Stimulated activated CD4-positive, alpha-beta T cell treated with anti-CD3 and anti-CD28 coated beads, TNF-alpha, amount 100 ng/mL, for 1 hour (primary cell): ENCODE results near the gene PITRM1.
"Not testable (repeated sequence)": the region's sequence is repeated elsewhere in the genome, so short reads cannot be mapped to it uniquely, and the experiment has no call there.

Experiments
- DNase-seq, 3 donors: peaks; one replicate each; pipeline ENCODE4 v3.0.0-alpha.2; 2020; ENCODE audit warnings: low read depth in 3 of 3, low spot score in 1 of 3

Gene PITRM1, protein sequence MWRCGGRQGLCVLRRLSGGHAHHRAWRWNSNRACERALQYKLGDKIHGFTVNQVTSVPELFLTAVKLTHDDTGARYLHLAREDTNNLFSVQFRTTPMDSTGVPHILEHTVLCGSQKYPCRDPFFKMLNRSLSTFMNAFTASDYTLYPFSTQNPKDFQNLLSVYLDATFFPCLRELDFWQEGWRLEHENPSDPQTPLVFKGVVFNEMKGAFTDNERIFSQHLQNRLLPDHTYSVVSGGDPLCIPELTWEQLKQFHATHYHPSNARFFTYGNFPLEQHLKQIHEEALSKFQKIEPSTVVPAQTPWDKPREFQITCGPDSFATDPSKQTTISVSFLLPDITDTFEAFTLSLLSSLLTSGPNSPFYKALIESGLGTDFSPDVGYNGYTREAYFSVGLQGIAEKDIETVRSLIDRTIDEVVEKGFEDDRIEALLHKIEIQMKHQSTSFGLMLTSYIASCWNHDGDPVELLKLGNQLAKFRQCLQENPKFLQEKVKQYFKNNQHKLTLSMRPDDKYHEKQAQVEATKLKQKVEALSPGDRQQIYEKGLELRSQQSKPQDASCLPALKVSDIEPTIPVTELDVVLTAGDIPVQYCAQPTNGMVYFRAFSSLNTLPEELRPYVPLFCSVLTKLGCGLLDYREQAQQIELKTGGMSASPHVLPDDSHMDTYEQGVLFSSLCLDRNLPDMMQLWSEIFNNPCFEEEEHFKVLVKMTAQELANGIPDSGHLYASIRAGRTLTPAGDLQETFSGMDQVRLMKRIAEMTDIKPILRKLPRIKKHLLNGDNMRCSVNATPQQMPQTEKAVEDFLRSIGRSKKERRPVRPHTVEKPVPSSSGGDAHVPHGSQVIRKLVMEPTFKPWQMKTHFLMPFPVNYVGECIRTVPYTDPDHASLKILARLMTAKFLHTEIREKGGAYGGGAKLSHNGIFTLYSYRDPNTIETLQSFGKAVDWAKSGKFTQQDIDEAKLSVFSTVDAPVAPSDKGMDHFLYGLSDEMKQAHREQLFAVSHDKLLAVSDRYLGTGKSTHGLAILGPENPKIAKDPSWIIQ

DNA sequence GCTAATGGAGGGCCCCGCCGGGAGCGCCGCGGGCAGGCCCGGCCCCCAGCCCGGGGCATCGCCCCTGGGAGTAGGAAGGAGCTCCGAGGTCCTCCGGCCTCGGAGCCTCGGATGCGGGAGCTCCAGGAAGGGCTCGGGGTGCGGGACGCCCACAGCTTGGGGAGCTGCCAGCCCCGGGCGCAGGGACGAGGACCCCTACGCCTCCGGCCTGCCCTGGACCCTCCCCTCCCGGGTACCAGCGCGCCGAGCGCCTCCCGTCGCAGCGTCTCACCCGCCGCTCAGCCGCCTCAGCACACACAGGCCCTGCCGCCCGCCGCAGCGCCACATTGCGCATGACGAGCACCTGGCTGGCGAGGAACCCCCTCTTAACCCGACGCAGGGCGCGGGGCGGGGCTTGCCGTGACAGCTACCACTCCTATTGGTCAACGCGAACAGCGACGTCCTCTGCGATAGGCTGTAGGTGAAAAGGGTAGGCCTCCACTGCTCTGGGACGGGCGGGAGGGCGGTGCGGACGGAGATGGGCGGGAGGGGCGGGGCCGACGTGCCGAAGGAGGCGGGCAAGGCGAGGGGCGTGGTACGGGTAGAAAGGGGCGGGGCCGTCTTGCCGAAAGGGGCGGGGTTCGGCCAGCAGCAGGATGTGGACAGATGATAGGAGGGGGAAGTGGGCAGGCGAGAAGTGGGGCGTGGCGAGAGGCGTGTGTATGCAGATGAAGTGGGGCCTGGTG is at the start of gene PITRM1:
TSS of gene PITRM1 (minus strand) at position 337 of the 725 bp plus-strand sequence. CDS start at position 327, 10 bp downstream.
- peak; percentile 96 to 98 (median 97) for DNase-seq

DNA sequence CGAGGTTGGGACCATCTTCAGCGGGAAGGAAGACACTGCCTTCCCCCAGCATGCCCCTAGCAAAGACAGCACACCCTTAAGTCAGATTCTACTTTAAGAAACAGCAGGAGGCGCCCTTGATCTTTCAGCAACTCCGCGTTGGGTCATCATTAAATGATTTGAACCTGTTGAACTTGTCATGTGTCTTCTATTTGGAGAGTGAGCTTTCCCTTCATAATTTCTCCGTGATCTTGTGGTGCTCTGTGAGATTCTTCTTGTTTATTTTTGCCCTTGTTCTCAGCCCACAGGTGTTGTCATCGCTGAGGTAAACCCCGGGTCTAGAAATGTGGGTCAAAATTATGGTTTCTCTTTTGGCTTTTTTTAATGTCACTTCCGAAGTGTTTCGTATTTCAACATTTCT is 49.5 kb upstream of the PITRM1 start:
- no peak for DNase-seq

DNA sequence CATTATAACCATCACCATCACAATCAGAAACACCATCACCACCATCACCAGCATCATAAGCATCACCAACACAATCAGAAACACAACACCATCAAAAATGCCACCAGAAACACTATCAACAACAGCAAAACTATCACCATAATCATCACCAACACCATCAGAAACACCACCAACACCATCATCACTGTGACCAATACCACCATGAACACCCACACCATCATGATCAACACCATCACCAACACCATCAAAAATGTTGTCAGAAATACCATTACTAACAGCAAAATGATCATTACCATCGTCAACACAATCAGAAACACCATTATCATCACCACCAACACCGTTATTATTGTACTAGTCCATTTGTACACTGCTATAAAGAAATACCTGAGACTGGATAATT is 49.0 kb upstream of the PITRM1 start:
- DNase-seq: not testable (repeated sequence)

DNA sequence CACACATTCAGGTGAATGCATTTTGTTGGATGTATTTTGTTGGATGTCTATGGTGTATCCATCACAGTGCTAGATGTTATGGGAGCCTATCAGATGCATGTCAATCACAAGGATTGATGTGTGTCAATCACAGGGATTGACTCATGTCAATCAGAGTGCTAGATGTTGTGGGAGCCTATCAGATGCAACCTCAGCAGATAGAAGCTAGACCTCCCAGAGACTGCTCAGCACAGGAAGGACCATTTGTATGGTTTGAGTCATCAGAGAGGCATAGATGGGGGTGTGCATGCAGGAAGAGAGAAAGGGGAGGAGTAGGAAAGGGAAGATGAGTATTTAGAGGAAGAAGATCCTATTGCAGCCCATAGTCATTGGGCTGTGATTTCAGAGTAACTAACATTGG is 48.3 kb upstream of the PITRM1 start:
- DNase-seq: no peak

DNA sequence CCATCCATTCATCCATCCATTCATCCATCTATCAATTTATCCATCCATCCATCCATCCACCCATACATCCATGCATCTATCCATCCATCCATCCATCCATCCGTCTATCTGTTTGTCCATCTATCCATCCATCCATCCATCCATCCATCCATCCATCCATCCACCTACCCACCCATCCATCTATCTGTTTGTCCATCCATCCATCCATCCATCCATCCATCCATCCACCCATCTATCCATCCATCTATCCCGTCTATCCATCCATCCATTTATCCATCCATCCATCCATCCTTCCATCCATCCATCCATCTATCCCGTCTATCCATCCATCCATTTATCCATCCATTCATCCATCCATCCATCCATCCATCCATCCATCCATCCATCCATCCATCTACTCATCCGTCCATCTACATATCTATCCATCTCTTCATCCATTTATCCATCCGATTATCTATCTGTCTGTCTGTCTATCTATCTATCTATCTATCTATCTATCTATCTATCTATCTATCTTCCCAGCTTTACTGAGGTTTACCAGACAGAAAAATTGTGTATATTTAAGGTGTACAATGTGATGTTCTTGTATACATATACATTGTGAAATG is 46.5 kb upstream of the PITRM1 start:
- not testable (repeated sequence) for DNase-seq

DNA sequence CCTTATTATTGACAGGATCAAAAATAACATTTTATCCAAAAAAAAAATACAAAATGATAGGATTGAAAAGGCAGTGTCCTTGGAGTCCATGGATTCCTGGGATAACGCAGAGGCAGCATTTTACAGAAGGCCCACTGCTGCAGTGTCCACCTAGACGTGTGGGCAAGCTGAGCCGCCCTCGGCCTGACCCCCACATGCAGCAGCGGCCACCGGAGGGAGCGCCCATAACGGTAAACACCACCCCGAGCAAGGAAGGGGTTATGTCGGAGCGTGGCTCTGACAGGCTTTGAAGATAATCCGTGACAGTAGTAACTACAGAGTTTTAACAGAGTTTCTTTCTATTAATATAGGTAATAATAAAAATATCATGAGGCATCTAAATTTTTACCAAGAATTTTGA is 45.3 kb upstream of the PITRM1 start:
- DNase-seq: no peak

DNA sequence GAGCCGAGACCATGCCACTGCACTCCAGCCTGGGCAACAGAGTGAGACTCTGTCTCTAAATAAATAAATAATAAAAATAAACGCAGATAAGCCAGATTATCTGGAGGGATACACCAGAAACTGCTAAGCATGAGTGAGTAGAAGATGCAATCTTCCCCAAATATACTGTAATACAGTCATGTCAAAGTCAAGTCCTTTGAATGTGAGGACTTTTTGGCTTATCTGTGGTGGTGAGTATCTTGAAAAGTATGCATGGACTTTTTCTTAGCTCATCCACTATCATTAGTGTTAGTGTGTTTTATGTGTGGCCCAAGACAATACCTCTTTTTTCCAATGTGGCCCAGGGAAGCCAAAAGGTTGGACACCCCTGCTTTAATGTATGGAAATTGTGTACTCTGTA is 44.7 kb upstream of the PITRM1 start:
- DNase-seq: no peak

DNA sequence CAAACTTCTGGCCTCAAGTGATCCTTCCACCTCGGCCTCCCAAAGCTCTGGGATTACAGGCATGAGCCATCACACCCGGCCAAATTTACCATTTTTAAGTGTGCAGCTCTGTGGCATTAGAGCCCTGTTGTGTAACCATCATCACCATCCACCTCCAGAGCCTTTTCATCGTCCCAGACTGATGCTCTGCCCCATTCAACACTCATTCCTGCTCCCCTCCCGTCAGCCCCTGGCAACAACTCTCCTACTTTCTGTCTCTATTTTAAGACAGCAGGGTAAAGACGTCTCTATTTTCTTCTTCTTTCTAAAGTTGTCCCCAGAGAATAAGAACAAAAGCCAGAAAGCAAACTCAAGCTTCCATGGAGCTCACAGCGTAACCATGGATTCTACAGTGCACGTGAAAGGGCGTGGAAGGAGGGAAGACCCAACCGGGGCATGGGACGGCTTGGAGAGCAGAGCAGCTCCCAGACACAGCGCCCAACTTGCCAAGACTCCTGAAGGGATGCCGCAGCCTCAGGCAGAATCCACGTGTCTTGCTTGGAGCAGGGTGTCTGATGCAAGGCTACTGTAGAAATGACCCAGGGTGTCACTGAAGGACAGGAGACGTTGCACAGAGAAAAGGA is 42.7 kb upstream of the PITRM1 start:
- no peak for DNase-seq

DNA sequence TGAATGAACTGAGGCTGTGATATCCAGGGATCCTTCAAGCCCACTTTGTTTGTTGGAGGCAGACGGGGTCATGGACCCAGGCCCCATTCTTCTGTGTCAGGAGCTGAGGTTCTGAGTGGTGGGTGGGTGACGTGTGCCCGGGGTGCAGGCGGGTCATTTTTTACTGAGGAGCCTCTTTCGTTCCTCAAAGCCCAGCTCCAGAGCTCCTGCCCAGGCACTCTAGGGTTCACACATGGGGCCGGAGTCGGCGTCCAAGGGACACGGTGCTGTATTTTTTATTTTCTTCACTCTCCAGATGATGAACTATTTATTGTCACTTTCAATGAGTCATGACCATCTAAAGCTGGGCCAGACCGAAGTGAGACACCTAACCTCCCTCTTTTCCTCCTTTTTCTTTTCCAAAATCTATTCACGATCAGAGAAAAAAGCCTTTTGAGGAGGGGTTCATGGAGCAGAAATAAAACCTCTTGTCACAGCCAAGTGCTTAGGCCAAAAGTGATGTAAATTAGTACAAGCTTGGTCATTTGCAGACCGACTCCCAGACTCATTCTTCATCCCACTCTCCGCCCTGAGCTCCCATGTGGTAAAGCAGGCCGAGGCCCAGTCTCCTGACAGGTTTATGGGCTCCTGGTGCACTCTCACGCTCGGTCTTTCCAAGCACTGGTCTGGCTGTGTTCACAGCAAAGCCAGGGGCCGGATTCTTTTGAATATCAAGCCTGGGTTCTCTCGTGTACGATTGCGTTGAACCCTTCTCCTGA is 41.4 kb upstream of the PITRM1 start:
- DNase-seq: no peak

DNA sequence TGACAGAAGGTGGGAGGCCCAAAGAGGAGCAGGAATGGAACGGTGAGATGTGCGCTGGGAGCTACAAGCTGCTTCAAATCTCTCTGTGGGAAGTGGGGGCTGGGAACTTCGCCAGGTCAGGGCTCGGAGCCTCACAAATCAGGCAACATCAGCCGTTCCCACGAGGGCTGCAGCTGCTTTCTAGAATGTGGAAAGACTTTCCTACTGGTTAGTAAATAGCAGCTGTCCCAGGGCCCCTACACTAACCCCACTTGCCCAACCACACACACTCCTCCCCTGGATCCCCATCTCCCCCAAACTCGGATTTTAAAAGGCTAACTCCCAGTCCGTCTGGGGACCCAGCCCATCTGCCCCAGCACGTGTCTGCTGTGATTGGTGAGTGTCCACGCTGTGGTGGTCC is 40.6 kb upstream of the PITRM1 start:
- DNase-seq: no peak

DNA sequence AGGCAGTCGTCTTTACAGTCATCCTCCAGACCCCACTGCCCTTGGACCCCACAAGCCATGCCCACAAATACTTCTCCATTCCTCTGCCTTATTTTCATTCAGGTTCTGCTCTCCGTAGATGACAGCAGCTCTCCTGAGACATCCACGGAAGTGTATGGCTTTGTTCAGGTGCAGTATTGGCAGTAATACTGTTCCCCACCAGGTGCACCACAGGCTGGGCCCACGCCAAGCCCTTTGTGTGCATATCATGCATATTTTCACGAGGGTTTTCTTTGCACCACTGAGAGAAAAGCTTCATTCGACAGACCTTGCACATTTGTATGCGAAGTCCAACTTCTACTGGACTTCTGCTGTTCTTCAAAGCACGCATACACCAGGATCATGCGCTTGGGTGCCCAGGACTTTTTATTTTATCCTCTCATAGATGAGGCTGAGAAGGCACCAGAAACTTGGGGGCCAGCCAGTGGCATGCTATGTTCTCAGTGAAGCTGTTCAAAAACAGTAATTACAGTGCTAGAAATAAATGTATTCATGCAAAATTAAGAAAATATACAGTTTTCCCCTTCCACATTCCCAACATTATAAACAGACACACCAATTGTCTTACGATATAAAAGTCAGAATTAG is 37.8 kb upstream of the PITRM1 start:
- no peak for DNase-seq

DNA sequence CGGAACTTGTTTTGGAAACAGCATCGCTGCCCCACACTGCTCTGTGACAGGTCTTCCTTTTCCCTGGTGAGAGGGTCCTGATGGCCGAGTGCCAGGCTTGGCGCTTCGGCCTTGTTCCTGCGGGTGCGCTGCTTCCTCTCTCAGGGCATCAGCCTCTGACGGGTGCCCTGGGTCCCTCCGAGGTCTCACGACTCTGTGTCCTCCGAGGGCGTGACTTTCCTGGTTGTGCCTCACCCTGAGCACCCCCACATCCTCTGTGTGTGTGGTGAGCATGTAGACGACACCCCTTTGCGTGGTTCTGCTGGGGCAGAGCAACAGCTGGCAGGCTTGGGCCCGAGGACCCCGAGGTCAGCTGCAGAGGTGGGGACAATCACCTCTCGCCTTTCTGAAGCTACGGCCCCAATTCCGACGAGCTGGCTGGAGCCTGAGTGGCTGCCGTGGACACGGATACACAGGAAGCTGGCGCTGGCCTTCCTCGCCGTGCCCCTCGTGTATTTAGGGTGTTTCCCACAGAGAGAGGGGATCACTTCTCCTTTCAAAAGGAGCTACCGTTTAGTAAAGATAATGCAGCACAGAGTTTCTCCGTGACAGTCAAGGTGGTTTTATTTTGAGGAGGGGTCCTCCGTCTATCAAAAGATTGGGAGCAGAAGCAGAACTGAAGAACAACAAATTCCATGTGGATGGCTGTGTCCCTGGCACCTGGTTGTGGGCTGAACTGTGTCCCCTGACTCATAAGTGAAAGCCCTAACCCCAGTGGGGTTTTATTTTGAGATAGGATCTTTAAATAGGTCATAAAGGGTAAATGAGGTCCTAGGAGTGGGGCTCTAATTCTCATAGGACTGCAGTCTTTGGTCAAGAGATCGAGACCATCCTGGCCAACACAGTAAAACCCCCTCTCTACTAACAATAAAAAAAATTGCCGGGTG is 36.2 kb upstream of the PITRM1 start:
- no peak for DNase-seq

DNA sequence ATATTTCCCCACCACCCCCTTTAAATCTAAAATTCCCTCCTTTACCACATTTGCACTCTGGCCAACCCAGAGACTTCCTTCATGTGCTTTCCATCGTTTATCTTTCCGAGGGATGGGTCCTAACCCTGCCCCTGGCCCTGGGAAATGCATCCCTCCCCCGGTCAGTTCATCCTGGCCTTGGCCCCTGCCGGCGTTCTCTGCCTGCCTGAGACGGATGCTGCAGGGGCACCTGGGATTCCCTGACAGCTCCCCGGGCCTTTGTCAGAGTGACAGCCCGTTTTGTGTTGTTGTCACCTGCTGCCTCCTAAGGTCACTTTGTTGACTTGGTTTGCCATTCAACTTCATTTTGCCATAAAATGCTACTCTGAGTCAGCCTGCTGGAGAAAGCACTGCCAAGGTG is 34.8 kb upstream of the PITRM1 start:
- DNase-seq: no peak

DNA sequence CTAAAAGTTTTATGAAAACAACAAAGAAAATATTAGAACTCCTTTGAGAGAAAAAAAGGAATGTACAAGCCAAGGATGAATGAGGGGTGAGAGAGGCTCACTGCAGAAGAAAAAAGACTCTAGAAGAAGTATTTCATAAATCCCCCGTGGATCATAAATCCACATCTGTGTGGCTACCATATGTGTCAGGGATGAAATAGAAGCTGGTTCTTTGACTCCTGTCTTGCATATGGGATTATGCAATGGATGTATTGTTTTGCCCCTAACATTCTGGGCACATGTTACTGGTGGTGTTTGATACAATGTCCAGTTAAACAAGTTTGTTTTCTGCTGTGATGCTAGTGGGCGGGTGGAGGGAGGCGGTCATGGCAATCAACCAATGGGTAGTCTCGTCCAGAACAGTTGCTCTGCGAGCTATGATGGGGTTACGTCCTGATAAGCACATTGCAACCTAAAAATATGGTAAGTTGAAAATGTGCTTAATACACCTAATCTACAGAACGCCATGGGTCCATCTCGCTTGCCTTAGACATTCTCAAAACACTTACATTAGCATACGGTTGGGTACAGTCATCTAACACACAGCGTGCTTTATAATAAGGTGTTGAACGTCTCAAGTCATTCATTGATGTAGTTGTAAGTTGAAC is 34.1 kb upstream of the PITRM1 start:
- no peak for DNase-seq

DNA sequence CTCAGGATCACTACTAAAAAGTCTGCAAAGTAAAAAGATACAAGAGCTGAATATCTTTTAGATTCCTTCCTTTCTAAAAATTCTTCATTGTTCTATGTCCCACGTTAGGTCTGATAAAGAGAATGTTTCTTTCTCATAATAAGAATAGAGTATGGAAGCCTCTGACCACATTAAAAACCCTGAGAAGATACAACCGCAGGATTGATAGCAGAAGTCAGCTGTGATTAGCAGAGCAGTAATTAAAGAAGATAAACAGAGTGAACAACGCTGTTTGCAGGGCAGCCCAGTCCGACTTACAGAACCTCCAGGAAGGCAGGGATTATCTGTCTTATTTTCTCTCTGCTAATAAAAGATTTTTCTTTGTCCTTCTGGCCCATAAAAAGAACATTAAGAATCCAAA is 31.4 kb upstream of the PITRM1 start:
- DNase-seq: no peak

DNA sequence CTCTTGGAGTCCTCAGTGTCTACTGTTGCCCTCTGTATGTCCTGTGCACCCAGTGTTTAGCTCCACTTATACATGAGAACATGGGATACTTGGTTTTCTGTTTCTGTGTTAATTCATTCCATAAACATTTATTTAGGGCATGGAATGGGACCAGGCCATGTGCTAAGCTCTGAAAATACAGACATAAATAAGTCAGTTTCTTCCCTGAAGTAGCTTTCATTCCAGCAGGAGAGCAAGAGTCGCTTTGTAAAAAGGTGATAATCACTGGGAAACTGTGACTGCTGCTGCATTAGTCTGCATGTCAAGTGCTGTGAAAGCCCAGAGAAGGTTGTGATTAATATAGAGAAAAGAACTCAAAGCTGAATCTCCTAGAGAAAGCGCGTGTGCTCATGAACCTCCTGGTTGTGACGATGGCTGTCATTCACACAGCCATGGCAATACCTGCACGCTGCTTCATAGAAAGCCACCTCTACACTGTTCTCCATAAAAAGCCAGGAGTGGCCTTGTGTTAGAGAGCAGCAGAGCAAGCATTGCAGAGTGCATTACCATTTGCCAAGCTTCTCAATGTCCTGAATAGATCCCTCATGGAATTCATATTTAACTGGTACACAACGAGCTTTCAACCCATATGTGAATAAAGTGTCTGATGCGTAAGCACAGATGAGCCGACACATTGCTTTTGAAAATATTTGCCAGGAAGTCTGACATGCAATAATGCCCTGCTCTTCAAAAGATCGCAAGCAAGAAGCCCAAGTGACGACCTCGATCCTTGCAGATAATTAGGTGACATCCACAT is 30.6 kb upstream of the PITRM1 start:
- DNase-seq: no peak

DNA sequence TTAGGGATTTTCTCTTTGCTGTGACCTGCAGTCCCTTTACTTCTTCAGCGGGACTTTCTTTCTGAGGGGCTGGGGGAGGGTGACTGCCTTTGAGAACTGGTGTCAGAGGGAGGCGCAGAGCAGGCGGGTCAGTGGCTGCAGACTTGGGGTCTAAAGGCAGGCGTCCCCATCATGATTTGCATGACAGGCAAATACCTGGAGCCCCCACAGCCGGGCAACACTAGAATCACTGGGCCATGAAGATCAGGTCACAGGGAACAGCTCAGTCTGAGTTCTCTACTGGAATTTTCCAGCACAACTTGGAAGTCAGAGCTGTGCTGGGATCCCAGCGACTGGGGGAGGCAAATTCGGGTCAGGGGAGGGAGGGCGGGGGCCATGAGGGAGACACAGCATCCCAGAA is 29.2 kb upstream of the PITRM1 start:
- DNase-seq: no peak
